Measurements from ENCODE around the gene SPINT2.
A peak's percentile ranks its signal among the peaks of the same experiment; 100 is the strongest.

Gene SPINT2

GRCh38 chr19:38265213-38265861, 964 bp downstream of the SPINT2 start:
- peak overlapping the region; percentile 81 for H3K4me3 ChIP-seq (ENCODE audit: low read length)
- peak overlapping the region; percentile 45 for H3K27ac ChIP-seq (ENCODE audit: low read depth, low read length)
- no peaks in the 10 kb centered on the region for H3K27me3 ChIP-seq (ENCODE audit: control insufficient read depth, insufficient read depth, low read length)
- H3K9ac ChIP-seq (ENCODE audit: low read length), result peak overlapping the region; percentile 86
- no peaks in the 10 kb centered on the region for H3K36me3 ChIP-seq (ENCODE audit: control insufficient read depth, insufficient read depth, low read length)
- no peaks in the 10 kb centered on the region for H3K4me1 ChIP-seq (ENCODE audit: control insufficient read depth, insufficient read depth, low read length)

GRCh38 chr19:38265921-38266429, 1.6 kb downstream of the SPINT2 start:
- H3K9ac ChIP-seq (ENCODE audit: low read length), result no peak overlapping the region
- peaks cover 3% of the 10 kb centered on the region for H3K4me1 ChIP-seq (ENCODE audit: control insufficient read depth, insufficient read depth, low read length)
- peak overlapping the region; percentile 81 for H3K4me3 ChIP-seq (ENCODE audit: low read length)
- peak overlapping the region; percentile 45 for H3K27ac ChIP-seq (ENCODE audit: low read depth, low read length)
- H3K27me3 ChIP-seq (ENCODE audit: control insufficient read depth, insufficient read depth, low read length), result no peaks in the 10 kb centered on the region
- no peaks in the 10 kb centered on the region for H3K36me3 ChIP-seq (ENCODE audit: control insufficient read depth, insufficient read depth, low read length)

GRCh38 chr19:38266981-38267597, 2.7 kb downstream of the SPINT2 start:
- Histone ChIP-seq H3K27me3 (ENCODE audit: control insufficient read depth, insufficient read depth, low read length) (no peaks in the 10 kb centered on the region), H3K9ac (ENCODE audit: low read length) (no peak overlapping the region), H3K4me1 (ENCODE audit: control insufficient read depth, insufficient read depth, low read length) (peaks cover 3% of the 10 kb centered on the region), H3K4me3 (ENCODE audit: low read length) (peak overlapping the region; percentile 16), H3K36me3 (ENCODE audit: control insufficient read depth, insufficient read depth, low read length) (no peaks in the 10 kb centered on the region), H3K27ac (ENCODE audit: low read depth, low read length) (no peak overlapping the region)

DNA sequence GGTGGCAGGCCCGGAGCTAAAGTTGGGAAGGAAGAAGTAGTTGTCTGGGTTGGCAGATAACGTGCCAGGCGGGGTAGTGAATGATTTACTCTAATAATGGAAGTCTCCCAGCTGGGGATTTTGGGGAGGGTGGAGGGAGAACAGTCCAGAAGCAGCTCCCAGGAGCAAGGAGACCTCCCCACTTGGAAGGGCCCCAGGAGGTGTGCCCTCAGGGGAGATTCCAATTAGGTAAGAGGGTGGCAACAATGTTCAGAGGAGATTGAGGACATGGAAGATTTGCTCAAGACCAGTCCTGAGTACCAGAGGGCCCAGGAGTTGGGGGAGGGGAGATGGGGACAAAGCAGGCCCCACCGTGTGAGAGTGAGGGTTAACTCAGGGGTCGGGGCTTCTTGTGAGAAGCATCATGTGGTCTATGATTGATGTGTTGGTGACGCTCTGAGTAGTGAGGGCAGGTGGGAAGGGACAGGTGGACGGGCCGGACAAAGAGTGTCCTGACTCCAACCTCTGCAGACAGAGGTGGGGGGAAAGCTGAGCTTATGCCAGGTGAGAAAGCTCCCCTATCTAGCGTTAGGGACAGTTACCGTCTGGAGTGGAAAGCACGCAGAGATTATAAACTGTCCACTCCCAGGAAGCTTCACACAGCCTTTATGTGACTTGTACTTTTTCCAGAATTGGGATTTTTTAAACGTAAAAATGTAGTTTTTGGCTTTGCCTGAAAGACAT, 3.5 kb downstream of the SPINT2 start:
- Histone ChIP-seq H3K4me3 (ENCODE audit: low read length) (peak overlapping the region; percentile 16), H3K4me1 (ENCODE audit: control insufficient read depth, insufficient read depth, low read length) (peaks cover 3% of the 10 kb centered on the region), H3K27ac (ENCODE audit: low read depth, low read length) (no peak overlapping the region), H3K27me3 (ENCODE audit: control insufficient read depth, insufficient read depth, low read length) (no peaks in the 10 kb centered on the region), H3K9ac (ENCODE audit: low read length) (no peak overlapping the region), H3K36me3 (ENCODE audit: control insufficient read depth, insufficient read depth, low read length) (no peaks in the 10 kb centered on the region)

GRCh38 chr19:38268539-38268938, 4.2 kb downstream of the SPINT2 start:
- H3K4me1 ChIP-seq (ENCODE audit: control insufficient read depth, insufficient read depth, low read length), result peaks cover 6% of the 10 kb centered on the region
- H3K36me3 ChIP-seq (ENCODE audit: control insufficient read depth, insufficient read depth, low read length), result no peaks in the 10 kb centered on the region
- H3K27ac ChIP-seq (ENCODE audit: low read depth, low read length), result no peak overlapping the region
- no peak overlapping the region for H3K9ac ChIP-seq (ENCODE audit: low read length)
- no peaks in the 10 kb centered on the region for H3K27me3 ChIP-seq (ENCODE audit: control insufficient read depth, insufficient read depth, low read length)
- H3K4me3 ChIP-seq (ENCODE audit: low read length), result no peak overlapping the region

DNA sequence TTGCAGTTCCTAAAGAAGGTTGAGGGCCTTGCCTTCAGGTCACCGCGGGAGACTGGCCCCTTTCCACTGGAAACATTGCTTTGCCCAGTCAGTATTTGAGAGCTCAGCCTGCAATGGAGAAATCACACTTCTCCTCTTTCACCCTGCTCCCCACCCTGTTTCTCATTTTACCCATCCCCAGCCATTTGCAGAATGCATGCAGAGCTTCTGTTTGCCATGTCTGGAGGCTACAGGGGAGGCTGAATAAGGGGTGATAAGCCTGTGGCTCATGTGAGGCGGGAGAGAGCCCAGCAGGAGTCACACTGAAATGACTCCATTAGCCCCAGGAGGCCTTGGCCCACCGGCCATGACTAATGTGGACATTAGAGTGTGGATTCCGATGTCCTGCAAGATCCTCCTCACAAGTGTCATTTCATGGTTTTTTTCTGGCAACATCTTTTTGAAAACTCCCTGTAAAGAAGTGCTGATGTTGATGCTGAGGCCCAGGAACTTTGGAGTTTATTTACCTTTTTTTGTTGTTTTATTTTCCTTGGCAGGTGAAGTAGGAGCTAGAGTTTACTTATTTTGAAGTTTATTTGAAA, 6.3 kb downstream of the SPINT2 start:
- peaks cover 6% of the 10 kb centered on the region for H3K4me1 ChIP-seq (ENCODE audit: control insufficient read depth, insufficient read depth, low read length)
- H3K27me3 ChIP-seq (ENCODE audit: control insufficient read depth, insufficient read depth, low read length), result no peaks in the 10 kb centered on the region
- H3K4me3 ChIP-seq (ENCODE audit: low read length), result no peak overlapping the region
- no peaks in the 10 kb centered on the region for H3K36me3 ChIP-seq (ENCODE audit: control insufficient read depth, insufficient read depth, low read length)
- H3K27ac ChIP-seq (ENCODE audit: low read depth, low read length), result no peak overlapping the region
- no peak overlapping the region for H3K9ac ChIP-seq (ENCODE audit: low read length)

DNA sequence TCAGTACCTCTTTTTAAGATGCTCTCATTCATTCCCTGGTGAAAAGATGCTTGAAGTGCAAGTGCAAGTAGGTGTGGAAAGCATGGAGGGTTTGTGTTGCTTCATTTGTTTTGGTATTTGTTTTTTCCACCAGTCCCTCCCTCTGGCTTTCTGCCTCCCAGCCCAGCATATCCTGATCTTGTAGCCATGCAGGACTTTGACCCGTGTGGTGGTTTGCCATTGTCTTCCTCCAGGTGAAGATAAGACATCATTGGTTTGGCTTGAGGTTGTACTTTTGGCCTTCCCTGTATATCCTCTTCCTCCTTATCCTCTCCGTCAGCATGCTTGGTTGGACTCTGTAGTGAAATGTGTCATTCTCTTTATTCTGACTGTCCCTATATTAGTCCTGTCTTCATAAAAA, 9.1 kb downstream of the SPINT2 start:
- Histone ChIP-seq H3K9ac (ENCODE audit: low read length) (no peak overlapping the region), H3K4me1 (ENCODE audit: control insufficient read depth, insufficient read depth, low read length) (peaks cover 10% of the 10 kb centered on the region), H3K36me3 (ENCODE audit: control insufficient read depth, insufficient read depth, low read length) (no peaks in the 10 kb centered on the region), H3K27ac (ENCODE audit: low read depth, low read length) (peak overlapping the region; percentile 15), H3K27me3 (ENCODE audit: control insufficient read depth, insufficient read depth, low read length) (no peaks in the 10 kb centered on the region), H3K4me3 (ENCODE audit: low read length) (no peak overlapping the region)

DNA sequence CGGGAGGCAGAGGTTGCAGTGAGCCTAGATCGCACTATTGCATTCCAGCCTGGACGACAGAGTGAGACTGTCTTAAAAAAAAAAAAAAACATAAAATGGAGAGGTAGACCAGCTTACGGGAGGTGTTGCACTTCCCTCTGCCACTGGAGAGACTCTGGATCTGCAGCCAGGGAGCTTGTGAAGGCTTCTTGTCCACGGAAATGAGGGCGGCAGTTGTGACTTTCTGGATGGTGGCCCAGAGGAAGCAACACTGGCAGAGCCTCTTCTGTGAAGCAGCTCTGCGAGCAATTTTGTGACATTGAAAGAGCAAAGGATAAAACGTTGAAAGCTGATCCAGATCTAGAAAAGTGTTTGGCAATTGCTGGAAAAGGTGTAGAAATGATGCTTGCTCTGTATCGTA, 10.4 kb downstream of the SPINT2 start:
- no peak overlapping the region for H3K9ac ChIP-seq (ENCODE audit: low read length)
- peaks cover 10% of the 10 kb centered on the region for H3K4me1 ChIP-seq (ENCODE audit: control insufficient read depth, insufficient read depth, low read length)
- no peaks in the 10 kb centered on the region for H3K27me3 ChIP-seq (ENCODE audit: control insufficient read depth, insufficient read depth, low read length)
- no peaks in the 10 kb centered on the region for H3K36me3 ChIP-seq (ENCODE audit: control insufficient read depth, insufficient read depth, low read length)
- H3K4me3 ChIP-seq (ENCODE audit: low read length), result no peak overlapping the region
- no peak overlapping the region for H3K27ac ChIP-seq (ENCODE audit: low read depth, low read length)

DNA sequence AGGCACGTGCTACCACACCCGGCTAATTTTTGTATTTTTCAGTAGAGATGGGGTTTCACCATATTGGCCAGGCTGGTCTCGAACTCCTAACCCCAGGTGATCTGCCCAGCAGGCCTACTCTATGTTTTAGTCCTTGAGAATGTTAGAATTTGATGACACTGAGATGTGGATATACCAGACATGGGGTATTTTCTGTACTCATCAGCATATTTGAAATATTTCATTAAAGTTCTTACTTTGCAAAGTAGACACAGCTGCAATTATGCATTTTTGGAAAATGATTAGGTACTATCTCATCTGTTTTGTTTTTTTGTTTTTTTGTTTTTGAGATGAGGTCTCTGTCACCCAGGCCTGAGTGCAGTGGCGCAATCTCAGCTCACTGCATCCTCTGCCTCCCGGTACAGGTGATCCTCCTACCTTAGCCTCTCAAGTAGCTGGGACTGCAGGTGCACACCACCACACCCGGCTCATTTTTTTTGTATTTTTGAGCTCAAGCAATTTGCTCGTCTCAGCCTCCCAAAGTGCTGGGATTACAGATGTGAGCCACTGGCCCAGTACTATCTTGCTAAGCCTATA, 12.7 kb downstream of the SPINT2 start:
- H3K4me1 ChIP-seq (ENCODE audit: control insufficient read depth, insufficient read depth, low read length), result peaks cover 7% of the 10 kb centered on the region
- H3K27me3 ChIP-seq (ENCODE audit: control insufficient read depth, insufficient read depth, low read length), result no peaks in the 10 kb centered on the region
- no peak overlapping the region for H3K27ac ChIP-seq (ENCODE audit: low read depth, low read length)
- no peaks in the 10 kb centered on the region for H3K36me3 ChIP-seq (ENCODE audit: control insufficient read depth, insufficient read depth, low read length)
- H3K9ac ChIP-seq (ENCODE audit: low read length), result no peak overlapping the region
- H3K4me3 ChIP-seq (ENCODE audit: low read length), result no peak overlapping the region

GRCh38 chr19:38277549-38277948, 13.2 kb downstream of the SPINT2 start:
- Histone ChIP-seq H3K36me3 (ENCODE audit: control insufficient read depth, insufficient read depth, low read length) (no peaks in the 10 kb centered on the region), H3K27ac (ENCODE audit: low read depth, low read length) (no peak overlapping the region), H3K4me1 (ENCODE audit: control insufficient read depth, insufficient read depth, low read length) (peaks cover 7% of the 10 kb centered on the region), H3K9ac (ENCODE audit: low read length) (no peak overlapping the region), H3K27me3 (ENCODE audit: control insufficient read depth, insufficient read depth, low read length) (no peaks in the 10 kb centered on the region), H3K4me3 (ENCODE audit: low read length) (no peak overlapping the region)

- peak overlapping the region; percentile 53 for H3K27ac ChIP-seq (ENCODE audit: low read depth, low read length)
- no peak overlapping the region for H3K4me3 ChIP-seq (ENCODE audit: low read length)
- no peaks in the 10 kb centered on the region for H3K36me3 ChIP-seq (ENCODE audit: control insufficient read depth, insufficient read depth, low read length)
- peaks cover 7% of the 10 kb centered on the region for H3K4me1 ChIP-seq (ENCODE audit: control insufficient read depth, insufficient read depth, low read length)
- no peaks in the 10 kb centered on the region for H3K27me3 ChIP-seq (ENCODE audit: control insufficient read depth, insufficient read depth, low read length)
- no peak overlapping the region for H3K9ac ChIP-seq (ENCODE audit: low read length)
These were observed 13.8 kb downstream of the SPINT2 start for GRCh38 chr19:38277969-38278680.

DNA sequence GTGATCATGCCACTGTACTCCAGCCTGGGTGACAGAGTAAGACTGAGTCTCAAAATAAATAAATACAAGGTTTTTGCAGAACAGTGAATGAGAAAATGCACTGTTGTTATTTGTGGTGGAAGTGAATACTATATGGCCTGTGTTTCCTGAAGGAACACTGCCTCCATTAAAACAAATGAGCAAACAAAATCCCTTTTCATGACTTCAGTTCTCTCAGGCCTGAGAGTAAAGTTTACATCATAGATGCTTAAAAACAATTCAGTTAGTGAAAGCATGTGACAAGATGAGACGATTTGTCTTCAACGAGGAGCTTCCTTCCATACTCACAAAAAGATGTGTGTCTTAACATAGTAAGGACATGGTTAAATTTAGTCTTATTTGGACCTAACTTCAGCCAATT, 14.4 kb downstream of the SPINT2 start:
- H3K36me3 ChIP-seq (ENCODE audit: control insufficient read depth, insufficient read depth, low read length), result no peaks in the 10 kb centered on the region
- peaks cover 4% of the 10 kb centered on the region for H3K4me1 ChIP-seq (ENCODE audit: control insufficient read depth, insufficient read depth, low read length)
- no peak overlapping the region for H3K9ac ChIP-seq (ENCODE audit: low read length)
- H3K27ac ChIP-seq (ENCODE audit: low read depth, low read length), result peak overlapping the region; percentile 53
- H3K27me3 ChIP-seq (ENCODE audit: control insufficient read depth, insufficient read depth, low read length), result no peaks in the 10 kb centered on the region
- H3K4me3 ChIP-seq (ENCODE audit: low read length), result no peak overlapping the region

All from rectal smooth muscle tissue (tissue), 1 donor.